KOPT-K1 (cell line): ENCODE results near the gene NR4A2.

Experiments
- H3K27ac ChIP-seq: fragments of 200-600 bp; sonication (generic); 2 replicates; pipeline ENCODE4 v1.5.1; 2016; ENCODE audit warnings: antibody characterized with exemption, mild to moderate bottlenecking, low read depth, low read length; ENCODE audit not compliant: poor library complexity, severe bottlenecking
- H3K36me3 ChIP-seq: fragments of 200-600 bp; sonication (generic); 2 replicates; pipeline ENCODE4 v1.5.1; 2017; ENCODE audit warnings: antibody characterized with exemption, mild to moderate bottlenecking, low read length, moderate library complexity; ENCODE audit not compliant: insufficient read depth
- H3K9me3 ChIP-seq: fragments of 200-600 bp; sonication (generic); 2 replicates; pipeline ENCODE4 v1.5.1; 2017; ENCODE audit warnings: antibody characterized with exemption, low read length, mild to moderate bottlenecking; ENCODE audit not compliant: insufficient read depth, poor library complexity, severe bottlenecking

The NR4A2 gene

GRCh38 chr2:156332534-156333273 lies at the start of gene NR4A2:
Gene NR4A2, minus strand, starts transcription at chr2:156332721. Its CDS starts 2,535 bp downstream, at chr2:156330186.
- Histone ChIP-seq H3K36me3 (no peaks in the 10 kb centered on the region), H3K27ac (no peak within 1 kb of the TSS), H3K9me3 (peaks cover 33% of the 10 kb centered on the region)

DNA sequence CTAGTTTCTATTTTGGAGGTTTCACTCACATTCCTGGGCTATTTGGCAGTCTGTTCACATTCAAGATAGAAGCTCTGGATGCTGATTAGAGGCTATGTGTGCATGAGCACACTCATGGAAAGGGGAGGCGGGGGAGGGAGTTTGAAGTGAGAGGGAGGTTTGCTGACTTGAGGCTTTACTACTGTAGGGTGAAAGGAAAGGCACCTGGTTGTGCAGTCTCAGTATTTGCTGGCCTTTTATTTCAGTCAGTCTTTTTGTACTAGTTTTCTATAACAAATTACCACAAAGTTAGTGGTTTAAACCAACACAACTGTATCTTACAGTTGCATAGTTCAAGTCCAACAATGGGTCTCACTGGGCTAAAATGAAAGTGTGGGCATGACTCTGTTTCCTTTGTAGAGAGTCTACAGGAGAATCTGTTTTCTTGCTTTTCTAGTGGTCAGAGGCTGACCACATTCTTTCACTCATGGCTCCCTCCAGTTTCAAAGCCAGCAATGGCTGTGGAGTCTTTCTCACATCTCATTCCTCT lies 47.7 kb upstream of the NR4A2 start:
- Histone ChIP-seq H3K9me3 (no peaks in the 10 kb centered on the region), H3K27ac (no peak overlapping the region), H3K36me3 (no peaks in the 10 kb centered on the region)

DNA sequence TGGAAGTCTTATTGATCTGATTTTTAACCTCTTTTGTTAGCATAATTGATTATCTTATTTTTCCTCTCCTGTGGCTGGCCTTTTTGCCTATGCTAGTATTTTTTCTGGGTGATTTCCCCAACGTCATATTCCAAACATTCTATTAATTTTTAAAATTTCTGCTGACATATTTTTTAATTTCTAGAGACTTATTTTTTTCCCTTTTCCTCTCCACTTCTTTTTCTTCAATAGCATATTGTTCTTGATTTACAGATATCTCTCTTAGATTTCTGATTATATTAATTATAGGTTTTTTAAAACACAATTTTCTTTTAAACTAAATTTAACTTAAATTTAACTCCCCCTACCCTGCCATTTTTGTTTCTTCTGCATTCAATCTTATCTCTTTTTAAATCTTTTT lies 47.2 kb upstream of the NR4A2 start:
- Histone ChIP-seq H3K9me3 (no peaks in the 10 kb centered on the region), H3K36me3 (no peaks in the 10 kb centered on the region), H3K27ac (no peak overlapping the region)

DNA sequence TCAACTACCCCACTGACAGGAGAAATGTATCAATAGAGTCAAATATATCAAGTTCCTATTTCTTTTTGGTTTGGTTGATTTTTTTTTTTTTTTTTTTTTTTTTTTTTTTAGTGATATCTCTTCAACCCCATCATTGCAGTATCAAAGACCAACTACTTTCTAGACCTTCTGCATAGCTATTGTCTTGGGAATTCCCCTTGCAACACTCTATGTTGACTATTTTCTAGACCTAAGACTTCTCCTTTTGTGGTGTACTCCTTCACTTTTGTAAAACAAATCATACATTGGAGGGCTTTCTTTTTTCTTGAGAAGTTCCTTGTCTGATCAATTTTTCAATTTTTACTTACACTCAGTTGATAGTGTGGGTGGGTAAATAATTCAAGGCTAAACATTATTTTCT lies 46.5 kb upstream of the NR4A2 start:
- Histone ChIP-seq H3K36me3 (no peaks in the 10 kb centered on the region), H3K27ac (no peak overlapping the region), H3K9me3 (no peaks in the 10 kb centered on the region)

DNA sequence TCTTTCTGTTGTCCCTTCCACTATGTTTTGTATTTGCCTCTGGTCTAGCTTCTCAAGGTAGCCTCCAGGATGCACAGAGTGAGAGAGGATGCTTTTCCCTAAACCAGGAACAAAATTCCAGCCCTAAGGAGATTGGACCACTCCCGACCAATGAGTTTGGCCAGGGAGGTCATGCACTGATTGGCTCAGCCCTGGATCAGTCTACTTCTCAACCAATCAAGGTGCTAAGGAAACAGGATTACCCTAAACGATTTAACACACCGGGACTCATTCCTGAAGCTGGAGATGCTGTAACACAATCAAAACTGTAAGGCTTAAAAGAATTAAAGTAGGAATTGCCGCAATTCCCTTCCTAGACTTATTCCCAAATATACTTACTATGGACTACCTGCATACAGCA lies 34.2 kb upstream of the NR4A2 start:
- no peaks in the 10 kb centered on the region for H3K36me3 ChIP-seq
- no peaks in the 10 kb centered on the region for H3K9me3 ChIP-seq
- H3K27ac ChIP-seq = no peak overlapping the region

- H3K9me3 ChIP-seq = no peaks in the 10 kb centered on the region
- no peaks in the 10 kb centered on the region for H3K36me3 ChIP-seq
- H3K27ac ChIP-seq = no peak overlapping the region
Observed at GRCh38 chr2:156363141-156363540, 30.6 kb upstream of the NR4A2 start.

GRCh38 chr2:156356014-156356754 lies 23.7 kb upstream of the NR4A2 start:
- no peak overlapping the region for H3K27ac ChIP-seq
- no peaks in the 10 kb centered on the region for H3K9me3 ChIP-seq
- H3K36me3 ChIP-seq = no peaks in the 10 kb centered on the region

DNA sequence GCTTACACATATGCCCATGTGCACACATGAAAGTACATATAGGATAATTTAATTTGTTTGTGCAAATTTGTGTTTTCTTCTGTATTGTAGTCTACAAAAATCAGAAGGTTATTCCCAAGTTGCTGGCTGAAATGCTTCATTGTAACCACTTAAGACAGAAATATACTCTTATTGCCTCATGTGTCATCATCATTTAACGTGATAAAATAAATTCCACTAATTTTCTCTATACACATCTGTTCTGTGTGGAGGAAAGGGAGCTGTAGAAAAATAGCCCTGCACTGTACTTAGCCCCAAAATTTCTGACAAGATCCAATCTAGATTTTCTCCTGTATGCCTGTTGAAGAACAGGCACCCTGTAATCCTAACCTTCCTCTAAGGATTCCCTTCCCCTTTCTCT lies 20.4 kb upstream of the NR4A2 start:
- Histone ChIP-seq H3K36me3 (no peaks in the 10 kb centered on the region), H3K27ac (no peak overlapping the region), H3K9me3 (no peaks in the 10 kb centered on the region)

DNA sequence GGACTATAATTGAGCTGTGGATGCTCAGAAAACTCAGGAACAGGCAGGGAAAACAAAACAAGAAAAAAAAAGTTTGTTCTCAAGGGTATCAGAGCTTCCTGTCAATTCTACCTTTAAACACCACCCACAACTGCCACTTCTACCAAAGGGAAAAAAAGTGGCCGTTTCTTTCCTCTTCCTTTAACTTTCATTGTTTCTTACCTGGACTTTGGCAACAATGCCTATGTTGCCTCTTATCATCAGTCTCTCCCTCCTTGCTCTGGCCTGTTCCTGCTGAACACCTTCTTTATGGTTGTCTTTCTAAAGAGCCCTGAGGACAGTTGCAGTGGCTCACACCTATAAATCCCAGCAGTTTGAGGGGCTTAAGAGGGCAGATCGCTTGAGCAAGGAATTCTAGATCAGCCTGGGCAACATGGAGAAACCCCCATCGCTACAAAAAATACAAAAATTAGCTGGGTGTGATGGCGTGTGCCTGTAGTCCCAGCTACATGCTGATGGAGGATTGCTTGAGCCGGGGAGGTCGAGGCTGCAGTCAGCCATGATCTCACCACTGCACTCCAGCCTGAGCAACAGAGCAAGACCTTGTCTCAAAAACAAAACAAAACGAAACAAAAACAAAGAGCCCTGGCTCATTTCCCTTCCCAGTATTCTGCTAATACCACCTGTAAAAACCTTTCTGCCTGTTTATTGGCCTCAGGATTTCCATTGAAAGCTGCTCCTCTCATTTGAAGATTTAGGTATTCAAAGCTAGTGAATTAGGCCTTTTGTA lies 18.0 kb upstream of the NR4A2 start:
- no peak overlapping the region for H3K27ac ChIP-seq
- H3K9me3 ChIP-seq = no peaks in the 10 kb centered on the region
- no peaks in the 10 kb centered on the region for H3K36me3 ChIP-seq

- Histone ChIP-seq H3K9me3 (no peaks in the 10 kb centered on the region), H3K36me3 (no peaks in the 10 kb centered on the region), H3K27ac (no peak overlapping the region)
Observed at GRCh38 chr2:156349605-156350004, 17.1 kb upstream of the NR4A2 start.

DNA sequence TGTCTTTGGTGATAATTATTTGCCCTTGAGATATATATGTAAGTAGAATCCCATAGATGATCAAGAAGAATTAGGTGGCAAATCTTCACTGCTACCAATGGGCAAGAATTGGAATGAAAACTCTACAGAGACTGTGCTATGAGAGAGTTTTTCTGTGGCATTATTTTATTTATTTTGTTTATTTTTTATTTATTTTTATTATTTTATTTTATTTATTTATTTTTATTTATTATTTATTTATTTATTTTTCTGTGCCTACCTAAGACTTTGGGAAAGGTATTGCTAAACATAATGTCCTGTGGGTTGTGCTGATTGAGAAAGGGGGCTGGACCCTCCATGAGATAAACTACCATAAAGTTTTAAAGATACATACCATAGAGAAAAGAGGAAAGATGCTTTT lies 16.6 kb upstream of the NR4A2 start:
- Histone ChIP-seq H3K36me3 (no peaks in the 10 kb centered on the region), H3K27ac (no peak overlapping the region)

GRCh38 chr2:156347431-156347830 lies 14.9 kb upstream of the NR4A2 start:
- no peak overlapping the region for H3K27ac ChIP-seq
- no peaks in the 10 kb centered on the region for H3K36me3 ChIP-seq
- no peaks in the 10 kb centered on the region for H3K9me3 ChIP-seq

More for the DNA sequence above, 16.6 kb upstream of the NR4A2 start:
- no peaks in the 10 kb centered on the region for H3K9me3 ChIP-seq

GRCh38 chr2:156346731-156347130 lies 14.2 kb upstream of the NR4A2 start:
- H3K9me3 ChIP-seq = no peaks in the 10 kb centered on the region
- no peaks in the 10 kb centered on the region for H3K36me3 ChIP-seq
- H3K27ac ChIP-seq = no peak overlapping the region

- Histone ChIP-seq H3K36me3 (no peaks in the 10 kb centered on the region), H3K27ac (no peak overlapping the region)
Observed at GRCh38 chr2:156345582-156345981, 13.1 kb upstream of the NR4A2 start.

DNA sequence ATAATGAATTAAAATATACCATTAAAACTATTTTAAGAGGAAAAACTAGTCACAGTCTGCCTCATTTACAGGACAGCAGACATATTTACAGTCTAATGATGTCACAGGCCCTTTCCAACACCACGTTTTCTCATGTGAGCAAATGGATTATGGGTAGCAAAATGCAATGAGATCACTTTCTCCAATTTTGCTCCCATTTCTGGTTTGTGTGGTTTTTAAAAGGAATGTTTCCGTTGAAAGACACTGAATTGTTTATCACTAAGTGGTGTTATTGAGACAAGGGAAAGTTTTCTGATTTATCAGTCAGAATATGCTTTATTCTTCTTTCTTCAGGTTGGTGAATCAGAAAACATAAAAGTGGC lies 11.4 kb upstream of the NR4A2 start:
- Histone ChIP-seq H3K9me3 (no peaks in the 10 kb centered on the region), H3K36me3 (no peaks in the 10 kb centered on the region), H3K27ac (no peak overlapping the region)

More at GRCh38 chr2:156345582-156345981, 13.1 kb upstream of the NR4A2 start:
- H3K9me3 ChIP-seq = no peaks in the 10 kb centered on the region
